Fibroblast of villous mesenchyme (primary cell): Measurements from ENCODE around the gene CPTP. TPM values are rescaled to one million over a fixed set of nuclear protein-coding genes. Genes with fewer than 3 reads are reported as not detected.

Experiments used
- DNase-seq: peaks from one replicate; pipeline ENCODE4 v3.0.0-alpha.2; 2010; ENCODE audit warnings: low read depth
- H3K4me3 ChIP-seq: 2 replicates; pipeline ENCODE4 v1.5.1; 2011; ENCODE audit warnings: low read depth, mild to moderate bottlenecking, low read length
- CTCF ChIP-seq: IDR thresholded peaks from 2 replicates; pipeline ENCODE4 v1.5.1; 2012; ENCODE audit warnings: low read depth, mild to moderate bottlenecking, low read length; ENCODE audit not compliant: insufficient read depth
- total RNA-seq: library from RNA; depleted of rRNA; stranded (reverse); fragments of >200 nt; gene quantifications from 2 replicates; pipeline ENCODE4 v1.2.3, GENCODE V29; 2012

The CPTP gene
- total RNA-seq, 1 donor: 11.7 TPM

GRCh38 chr1:1281533-1282321, 42.9 kb upstream of the CPTP start:
- no peak for DNase-seq

GRCh38 chr1:1282998-1283397, 41.6 kb upstream of the CPTP start:
- no peak for DNase-seq
- TF ChIP-seq CTCF: no peak
- no peak overlapping the region for H3K4me3 ChIP-seq

More at GRCh38 chr1:1281533-1282321, 42.9 kb upstream of the CPTP start:
- H3K4me3 ChIP-seq: no peak overlapping the region
- TF ChIP-seq CTCF: no peak

GRCh38 chr1:1283821-1284220, 40.8 kb upstream of the CPTP start:
- no peak for DNase-seq
- TF ChIP-seq CTCF: no peak
- no peak overlapping the region for H3K4me3 ChIP-seq

- DNase-seq: no peak
- no peak for TF ChIP-seq CTCF
- no peak overlapping the region for H3K4me3 ChIP-seq
Measured at GRCh38 chr1:1284221-1285101, 40.1 kb upstream of the CPTP start.

GRCh38 chr1:1285102-1285571, 39.5 kb upstream of the CPTP start:
- no peak overlapping the region for H3K4me3 ChIP-seq
- no peak for DNase-seq
- TF ChIP-seq CTCF: no peak

GRCh38 chr1:1285611-1286311, 38.8 kb upstream of the CPTP start:
- no peak for TF ChIP-seq CTCF
- no peak overlapping the region for H3K4me3 ChIP-seq
- no peak for DNase-seq
